K562 (cell line): ENCODE data around the gene CEL. TPM values are rescaled to one million over a fixed set of nuclear protein-coding genes. Genes with fewer than 3 reads are reported as not detected.

Experiments used
- ATF1 ChIP-seq, 2 experiments: fragments of 450-650 bp in 1 of 2; IDR thresholded peaks; 2 replicates each; pipeline ENCODE4 v1.6.1; 2016; ENCODE audit warnings: missing compliant biosample characterization in 1 of 2, missing genetic modification characterization in 1 of 2
- CHD7 ChIP-seq: fragments of 200-600 bp; sonication (generic); IDR thresholded peaks from one replicate; pipeline ENCODE4 v1.6.1; 2012; ENCODE audit warnings: mild to moderate bottlenecking, low read depth, low read length, inconsistent platforms
- JUN ChIP-seq, 2 experiments: sonication (generic) in 1 of 2; formaldehyde crosslinking in 1 of 2; IDR thresholded peaks; 2 replicates each; pipeline versions ENCODE4 v1.6.1 to v1.8.0; 2012 to 2022; ENCODE audit warnings: borderline replicate concordance in 2 of 2, mild to moderate bottlenecking in 2 of 2, improper control_type of control experiment in 1 of 2, low read depth in 1 of 2, low read length in 1 of 2, missing genetic modification reagents in 1 of 2
- KAT2B ChIP-seq: IDR thresholded peaks from one replicate; pipeline ENCODE4 v1.6.1; 2012; ENCODE audit warnings: low read depth, mild to moderate bottlenecking, control low read depth, inconsistent platforms, low read length, moderate library complexity
- NCOA1 ChIP-seq: fragments of 450-650 bp; IDR thresholded peaks from 2 replicates; pipeline ENCODE4 v1.6.1; 2016; ENCODE audit warnings: low read depth
- NFE2L1 ChIP-seq: fragments of 450-650 bp; IDR thresholded peaks from 2 replicates; pipeline ENCODE4 v1.6.1; 2016; ENCODE audit warnings: missing genetic modification characterization, low read depth, mild to moderate bottlenecking, missing compliant biosample characterization, moderate library complexity, borderline replicate concordance
- SP1 ChIP-seq: sonication (generic); formaldehyde crosslinking; IDR thresholded peaks from 2 replicates; pipeline ENCODE4 v1.8.1; 2022; ENCODE audit warnings: mild to moderate bottlenecking, missing genetic modification reagents
- U2AF2 ChIP-seq: fragments of 200-400 bp; formaldehyde crosslinking; optimal IDR thresholded peaks from 2 replicates; pipeline ENCODE3; 2017; ENCODE audit warnings: low read depth, mild to moderate bottlenecking, low read length
- ZC3H11A ChIP-seq: IDR thresholded peaks from 2 replicates; pipeline ENCODE4 v1.6.1; 2012; ENCODE audit warnings: low read depth, low read length, improper control_type of control experiment
- ZNF174 ChIP-seq: fragments of 250-450 bp; sonication (Bioruptor Pico); IDR thresholded peaks from 2 replicates; pipeline ENCODE4 v1.4.0; 2020; ENCODE audit warnings: mild to moderate bottlenecking
- polyA plus RNA-seq, 8 experiments: library from polyadenylated mRNA; depleted of rRNA in 4 of 8; stranded (reverse) in 5 of 8; unstranded in 3 of 8; fragments of >200 nt; fragmentation: Nextera tagmentation in 2 of 8; fragmentation: Illumina TruSeq in 1 of 8; extraction: Ambion mirVana in 2 of 8; extraction: Trizol in 1 of 8; gene quantifications; 2 replicates each; pipeline versions ENCODE4 v1.2.1 to v1.2.3, GENCODE V29; 2011 to 2014; ENCODE audit warnings: inconsistent platforms in 1 of 8, missing spikeins in 1 of 8
- total RNA-seq, 7 experiments: library from RNA; depleted of rRNA in 6 of 7; stranded (reverse); fragments of >200 nt in 6 of 7; fragmentation: Illumina TruSeq in 2 of 7; extraction: Trizol in 2 of 7; gene quantifications; 2 replicates each; pipeline versions ENCODE4 v1.2.1 to v1.2.3, GENCODE V29; 2011 to 2021; ENCODE audit warnings: low replicate concordance in 1 of 7
- TF ChIP-seq, protein P1 (sequence below), 2 experiments: IDR thresholded peaks; 2 replicates each; pipeline ENCODE4 v1.6.1; 2011; ENCODE audit warnings: borderline replicate concordance in 1 of 2, control low read depth in 1 of 2, low read depth in 1 of 2, low read length in 1 of 2, mild to moderate bottlenecking in 1 of 2, mixed read lengths in 1 of 2, moderate library complexity in 1 of 2; ENCODE audit not compliant: insufficient read depth in 1 of 2, insufficient read length in 1 of 2, poor library complexity in 1 of 2, severe bottlenecking in 1 of 2; ENCODE audit errors: extremely low read depth in 1 of 2

The CEL gene
- total and polyA plus RNA-seq, 9 of the 15 experiments (the other 6 are each of a cell fraction or from before 2014, with no cell fraction given) = 0.09 to 3.0 (median 0.51) TPM; not detected in 2

GRCh38 chr9:133059623-133060022, 2.2 kb upstream of the CEL start (continued):
- TF ChIP-seq CHD7 = no peak
- TF ChIP-seq, protein P1, sequence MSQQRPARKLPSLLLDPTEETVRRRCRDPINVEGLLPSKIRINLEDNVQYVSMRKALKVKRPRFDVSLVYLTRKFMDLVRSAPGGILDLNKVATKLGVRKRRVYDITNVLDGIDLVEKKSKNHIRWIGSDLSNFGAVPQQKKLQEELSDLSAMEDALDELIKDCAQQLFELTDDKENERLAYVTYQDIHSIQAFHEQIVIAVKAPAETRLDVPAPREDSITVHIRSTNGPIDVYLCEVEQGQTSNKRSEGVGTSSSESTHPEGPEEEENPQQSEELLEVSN (IDR thresholded peaks at IDR 0.05; ENCODE audit: borderline replicate concordance in 1 of 2, extremely low read depth in 1 of 2, insufficient read depth in 1 of 2, insufficient read length in 1 of 2, low read depth in 1 of 2, low read length in 1 of 2, poor library complexity in 1 of 2, severe bottlenecking in 1 of 2) = no peak
- TF ChIP-seq ZC3H11A = no peak
- no peak for TF ChIP-seq SP1 (CRISPR knock-in tag)
- TF ChIP-seq ZNF174 = no peak
- no peak for TF ChIP-seq NFE2L1 (tag)
- no peak for TF ChIP-seq U2AF2
- TF ChIP-seq ATF1 (CRISPR knock-in tag; IDR thresholded peaks at IDR 0.05) = no peak
- no peak for TF ChIP-seq ATF1 (tag; IDR thresholded peaks at IDR 0.05)
- no peak for TF ChIP-seq NCOA1
- no peak for TF ChIP-seq JUN (IDR thresholded peaks at IDR 0.05; ENCODE audit: borderline replicate concordance, low read depth, low read length)
- TF ChIP-seq JUN (CRISPR knock-in tag; IDR thresholded peaks at IDR 0.05; ENCODE audit: borderline replicate concordance) = no peak
- TF ChIP-seq KAT2B = no peak
